Nephron (organoid): ENCODE data around the gene SHISA5.
A peak's percentile ranks its signal among the peaks of the same experiment; 100 is the strongest.

Source experiments
- H3K27ac Mint-ChIP-seq, 3 experiments: 2 replicates each; pipeline ENCODE4 v1.8.0; 2020; ENCODE audit warnings: mixed read lengths in 3 of 3, mild to moderate bottlenecking in 2 of 3, moderate library complexity in 1 of 3
- H3K27me3 Mint-ChIP-seq: 2 replicates; pipeline ENCODE4 v1.8.0; 2021; ENCODE audit warnings: low read depth, mild to moderate bottlenecking, moderate library complexity, mixed read lengths
- H3K36me3 Mint-ChIP-seq: 2 replicates; pipeline ENCODE4 v1.8.0; 2020; ENCODE audit warnings: low read depth, mixed read lengths
- H3K4me1 Mint-ChIP-seq: 2 replicates; pipeline ENCODE4 v1.8.0; 2020; ENCODE audit warnings: mixed read lengths
- H3K4me3 Mint-ChIP-seq, 3 experiments: 2 replicates each; pipeline ENCODE4 v1.8.0; 2020; ENCODE audit warnings: mild to moderate bottlenecking in 3 of 3, mixed read lengths in 3 of 3, moderate library complexity in 2 of 3
- H3K9me3 Mint-ChIP-seq: 2 replicates; pipeline ENCODE4 v1.8.0; 2020; ENCODE audit warnings: mixed read lengths
- CTCF ChIP-seq, 3 experiments: fragments of 200-600 bp; sonication (generic); IDR thresholded peaks; one replicate each; pipeline ENCODE4 v1.5.0; 2021; ENCODE audit warnings: antibody characterized with exemption in 3 of 3; ENCODE audit not compliant: unreplicated experiment in 3 of 3

Gene SHISA5

GRCh38 chr3:48428088-48428571 is 75.8 kb downstream of the SHISA5 start:
- H3K27ac Mint-ChIP-seq: peak overlapping the region; percentile 90 to 94 (median 93)
- peak overlapping the region; percentile 84 to 91 (median 87) for H3K4me3 Mint-ChIP-seq
- peaks cover 54% of the 10 kb centered on the region for H3K4me1 Mint-ChIP-seq
- peaks cover 5% of the 10 kb centered on the region for H3K36me3 Mint-ChIP-seq
- H3K9me3 Mint-ChIP-seq: no peaks in the 10 kb centered on the region
- no peaks in the 10 kb centered on the region for H3K27me3 Mint-ChIP-seq
- no peak for TF ChIP-seq CTCF (IDR thresholded peaks at IDR 0.05; ENCODE audit: unreplicated experiment in 3 of 3)

GRCh38 chr3:48427630-48427962 is 76.4 kb downstream of the SHISA5 start:
- no peaks in the 10 kb centered on the region for H3K27me3 Mint-ChIP-seq

GRCh38 chr3:48426944-48427629 is 76.9 kb downstream of the SHISA5 start:
- no peak for TF ChIP-seq CTCF (IDR thresholded peaks at IDR 0.05; ENCODE audit: unreplicated experiment in 3 of 3)
- Mint-ChIP-seq H3K27me3 (no peaks in the 10 kb centered on the region), H3K4me3 (peak overlapping the region; percentile 84 to 91 (median 87)), H3K4me1 (peaks cover 54% of the 10 kb centered on the region), H3K27ac (peak overlapping the region; percentile 90 to 94 (median 93)), H3K9me3 (no peaks in the 10 kb centered on the region), H3K36me3 (peaks cover 9% of the 10 kb centered on the region)

More at GRCh38 chr3:48427630-48427962, 76.4 kb downstream of the SHISA5 start:
- TF ChIP-seq CTCF (IDR thresholded peaks at IDR 0.05; ENCODE audit: unreplicated experiment in 3 of 3): no peak
- peaks cover 9% of the 10 kb centered on the region for H3K36me3 Mint-ChIP-seq
- peaks cover 58% of the 10 kb centered on the region for H3K4me1 Mint-ChIP-seq
- H3K27ac Mint-ChIP-seq: peak overlapping the region; percentile 90 to 94 (median 93)
- peak overlapping the region; percentile 84 to 91 (median 87) for H3K4me3 Mint-ChIP-seq
- no peaks in the 10 kb centered on the region for H3K9me3 Mint-ChIP-seq

- H3K27me3 Mint-ChIP-seq: no peaks in the 10 kb centered on the region
- peak overlapping the region; percentile 90 to 94 (median 93) for H3K27ac Mint-ChIP-seq
- H3K4me3 Mint-ChIP-seq: peak overlapping the region; percentile 84 to 91 (median 87)
- no peaks in the 10 kb centered on the region for H3K9me3 Mint-ChIP-seq
- peaks cover 49% of the 10 kb centered on the region for H3K4me1 Mint-ChIP-seq
- H3K36me3 Mint-ChIP-seq: peaks cover 10% of the 10 kb centered on the region
- TF ChIP-seq CTCF (IDR thresholded peaks at IDR 0.05; ENCODE audit: unreplicated experiment in 3 of 3): no peak
Measured at GRCh38 chr3:48426401-48426909, 77.5 kb downstream of the SHISA5 start.

- Mint-ChIP-seq H3K27ac (peak overlapping the region; percentile 87 to 93 (median 87)), H3K9me3 (no peaks in the 10 kb centered on the region), H3K4me1 (peaks cover 43% of the 10 kb centered on the region), H3K4me3 (peak overlapping the region; percentile 62 to 65 (median 64)), H3K27me3 (no peaks in the 10 kb centered on the region), H3K36me3 (peaks cover 10% of the 10 kb centered on the region)
- TF ChIP-seq CTCF (IDR thresholded peaks at IDR 0.05; ENCODE audit: unreplicated experiment in 3 of 3): no peak
Measured at GRCh38 chr3:48425281-48425812, 78.6 kb downstream of the SHISA5 start.
